PC-9 (cell line): Measurements from ENCODE around the gene IER2. TPM values are rescaled to one million over a fixed set of nuclear protein-coding genes. Genes with fewer than 3 reads are reported as not detected.

Experiments used
- BruUV-seq: library from RNA; stranded (reverse); fragments of 400-500 nt; replicated peaks from 2 replicates; lab custom pipeline; 2021; lab: Mats Ljungman, UMichigan
- CTCF ChIA-PET: fragments of 300-600 bp; sonication (Branson Sonifier 250); formaldehyde crosslinking; loops from one replicate; lab custom pipeline; 2022; ENCODE audit warnings: antibody characterized with exemption; lab: Charles Lee
- POLR2A ChIA-PET: fragments of 300-600 bp; sonication (Branson Sonifier 250); formaldehyde crosslinking; loops from one replicate; lab custom pipeline; 2022; ENCODE audit warnings: antibody characterized with exemption; ENCODE audit not compliant: unreplicated experiment; lab: Charles Lee
- DNase-seq, 2 experiments: peaks; one replicate each; pipeline versions ENCODE4 v3.0.0 to v3.0.0-alpha.2; 2015 to 2022; ENCODE audit warnings: mixed read lengths in 1 of 2
- H2AFZ ChIP-seq: fragments of 200-600 bp; sonication (generic); 2 replicates; pipeline ENCODE4 v1.8.1; 2017; ENCODE audit warnings: antibody characterized with exemption
- H3F3A ChIP-seq: fragments of 200-600 bp; sonication (generic); 2 replicates; pipeline ENCODE4 v1.8.1; 2017; ENCODE audit warnings: antibody characterized with exemption, mild to moderate bottlenecking, low read depth; ENCODE audit not compliant: insufficient read depth
- H3K27ac ChIP-seq: fragments of 200-600 bp; sonication (generic); 2 replicates; pipeline ENCODE4 v1.6.1; 2016; ENCODE audit warnings: mixed run types
- H3K27me3 ChIP-seq: fragments of 200-600 bp; sonication (generic); 2 replicates; pipeline ENCODE4 v1.6.1; 2016; ENCODE audit warnings: low read depth, mixed run types; ENCODE audit not compliant: insufficient read depth
- H3K36me3 ChIP-seq: fragments of 200-600 bp; sonication (generic); 2 replicates; pipeline ENCODE4 v1.6.1; 2016; ENCODE audit warnings: low read depth, mixed run types
- H3K4me1 ChIP-seq: fragments of 200-600 bp; sonication (generic); replicated peaks from 2 replicates; pipeline ENCODE4 v1.6.1; 2016; ENCODE audit warnings: mixed run types; ENCODE audit not compliant: insufficient read depth
- H3K4me2 ChIP-seq: fragments of 200-600 bp; sonication (generic); 2 replicates; pipeline ENCODE4 v1.6.1; 2017; ENCODE audit warnings: mixed run types
- H3K4me3 ChIP-seq: fragments of 200-600 bp; sonication (generic); 2 replicates; pipeline ENCODE4 v1.6.1; 2016; ENCODE audit warnings: mixed run types
- H3K79me2 ChIP-seq: fragments of 200-600 bp; sonication (generic); 2 replicates; pipeline ENCODE4 v1.6.1; 2017; ENCODE audit warnings: low read depth, mixed run types
- H3K9me2 ChIP-seq: fragments of 200-600 bp; sonication (generic); 2 replicates; pipeline ENCODE4 v1.8.1; 2017; ENCODE audit warnings: mild to moderate bottlenecking; ENCODE audit not compliant: insufficient read depth
- H3K9me3 ChIP-seq: fragments of 200-600 bp; sonication (generic); 2 replicates; pipeline ENCODE4 v1.8.1; 2016; ENCODE audit warnings: low read depth; ENCODE audit not compliant: insufficient read depth
- H4K20me1 ChIP-seq: fragments of 200-600 bp; sonication (generic); 2 replicates; pipeline ENCODE4 v1.8.1; 2017; ENCODE audit not compliant: insufficient read depth
- CTCF ChIP-seq: fragments of 200-600 bp; sonication (generic); conservative IDR thresholded peaks from 2 replicates; pipeline ENCODE4 v1.6.1; 2017; ENCODE audit warnings: mixed run types, antibody characterized with exemption, mild to moderate bottlenecking, moderate library complexity
- EZH2 ChIP-seq: fragments of 200-600 bp; sonication (generic); IDR thresholded peaks from 2 replicates; pipeline ENCODE4 v1.8.0; 2017; ENCODE audit warnings: antibody characterized with exemption, low read depth
- intact Hi-C: fragments of 100-400 bp; cut with micrococcal nuclease; formaldehyde crosslinking; loops from one replicate; pipeline ENCODE4 v1.10.0; 2022; ENCODE audit not compliant: unreplicated experiment
- total RNA-seq: library from RNA; stranded (reverse); gene quantifications from 2 replicates; pipeline ENCODE4 v1.2.3, GENCODE V29; 2021

Gene IER2
- total RNA-seq, 1 experiment from 2014 or later = 72.7 TPM

DNA sequence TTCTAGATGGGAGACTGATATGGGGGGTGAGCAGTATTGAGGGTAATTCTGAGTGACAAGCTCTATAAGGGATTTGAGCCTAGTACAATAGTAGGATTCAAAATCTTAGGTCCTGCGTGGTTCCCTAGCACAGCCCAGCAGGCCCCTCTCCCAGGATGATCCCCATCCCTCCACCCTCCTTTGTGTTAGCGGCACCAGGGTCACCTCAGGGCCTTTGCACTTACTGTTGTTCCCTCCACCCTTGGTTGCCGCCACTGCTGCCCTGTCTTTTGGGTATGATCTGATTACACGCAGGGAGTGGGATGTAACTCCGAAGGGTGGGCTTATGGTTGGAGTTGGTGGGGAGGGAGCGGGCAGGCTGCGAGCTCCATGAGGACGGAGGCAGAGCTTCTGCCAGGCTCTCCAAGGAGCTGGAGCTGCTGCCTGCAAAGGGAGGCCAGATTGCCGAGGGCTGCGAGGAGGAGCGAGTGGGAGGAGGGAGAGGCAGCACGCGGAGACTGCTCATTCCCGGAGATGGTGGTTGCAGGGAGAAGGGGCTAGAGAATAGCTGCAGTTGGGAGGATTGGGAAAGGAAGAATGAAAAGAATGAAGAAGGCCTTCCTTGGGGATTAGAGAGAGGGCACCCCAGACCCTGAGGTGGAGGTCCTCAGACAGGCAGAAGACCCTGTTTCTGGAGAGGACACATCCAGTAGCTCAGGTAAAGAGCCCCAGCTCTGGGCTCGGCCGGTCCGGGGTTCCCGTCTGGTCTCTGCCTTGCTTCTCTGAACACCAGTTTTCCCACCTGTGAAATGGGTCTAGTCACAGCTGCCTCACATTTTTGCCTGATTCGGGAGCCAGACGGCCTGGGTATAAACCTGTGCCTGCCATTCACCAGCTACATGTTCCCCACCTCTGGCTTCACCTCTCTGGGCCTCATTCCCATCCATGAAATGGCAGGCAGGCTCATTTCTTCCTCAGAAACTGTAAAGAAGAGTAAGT is 26.9 kb upstream of the IER2 start:
- H3K27ac ChIP-seq = no peak overlapping the region
- TF ChIP-seq EZH2 (no peak), CTCF (no peak)
- no peak overlapping the region for H3K4me3 ChIP-seq
- no peaks in the 10 kb centered on the region for H3K27me3 ChIP-seq
- ChIA-PET CTCF (no interaction called here), POLR2A (no interaction called here)
- peaks cover 27% of the 10 kb centered on the region for H3K36me3 ChIP-seq
- H3K9me3 ChIP-seq = no peaks in the 10 kb centered on the region
- H3K4me2 ChIP-seq = no peak overlapping the region
- peaks cover 12% of the 10 kb centered on the region; the same call in 1 of the 2 replicates for H3F3A ChIP-seq
- H3K79me2 ChIP-seq = peaks cover 98% of the 10 kb centered on the region
- BruUV-seq = no TSS peak
- H4K20me1 ChIP-seq = peaks cover 94% of the 10 kb centered on the region
- H2AFZ ChIP-seq = no peak overlapping the region
- intact Hi-C loops = no loop called here
- H3K9me2 ChIP-seq = no peaks in the 10 kb centered on the region
- DNase-seq = no peak
- peaks cover 16% of the 10 kb centered on the region for H3K4me1 ChIP-seq

DNA sequence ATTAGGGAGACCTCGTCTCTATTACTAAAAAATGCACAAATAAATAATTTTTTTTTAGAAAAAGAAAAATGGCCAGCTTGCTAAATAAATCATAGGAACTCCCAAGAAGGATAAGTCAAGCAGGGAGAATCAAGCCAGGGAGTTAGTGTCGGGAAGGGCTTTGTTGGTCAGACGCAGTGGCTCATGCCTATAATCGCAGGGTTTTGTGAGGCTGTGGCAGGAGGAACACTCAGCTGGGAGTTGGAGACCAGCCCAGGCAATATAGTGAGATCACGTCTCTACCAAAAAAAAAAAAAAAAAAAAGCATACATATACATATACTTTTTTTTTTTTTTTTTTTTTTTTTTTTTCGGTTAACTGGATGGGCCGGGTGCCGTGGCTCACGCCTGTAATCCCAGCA is 23.2 kb upstream of the IER2 start:
- H3K9me3 ChIP-seq = no peaks in the 10 kb centered on the region
- peaks cover 98% of the 10 kb centered on the region for H3K79me2 ChIP-seq
- H3K27me3 ChIP-seq = no peaks in the 10 kb centered on the region
- H3K4me3 ChIP-seq = no peak overlapping the region
- POLR2A ChIA-PET = interaction anchor here (0.7 kb wide), 1 partner anchor 237 kb away, joined by 15 read pairs; no protein-coding TSS in a partner anchor
- BruUV-seq = no TSS peak
- H3K4me1 ChIP-seq = peaks cover 2% of the 10 kb centered on the region
- H3K27ac ChIP-seq = no peak overlapping the region
- no peak overlapping the region for H2AFZ ChIP-seq
- CTCF ChIA-PET = no interaction called here
- no peaks in the 10 kb centered on the region for H3K9me2 ChIP-seq
- peaks cover 36% of the 10 kb centered on the region; the same call in 1 of the 2 replicates for H3F3A ChIP-seq
- H3K4me2 ChIP-seq = no peak overlapping the region
- H3K36me3 ChIP-seq = peaks cover 20% of the 10 kb centered on the region
- TF ChIP-seq EZH2 = no peak
- no peak for TF ChIP-seq CTCF
- peaks cover 100% of the 10 kb centered on the region for H4K20me1 ChIP-seq
- no peak for DNase-seq
- intact Hi-C loops = no loop called here

- no peak overlapping the region for H3K4me3 ChIP-seq
- H3K27me3 ChIP-seq = no peaks in the 10 kb centered on the region
- peaks cover 46% of the 10 kb centered on the region; the same call in 1 of the 2 replicates for H3F3A ChIP-seq
- H4K20me1 ChIP-seq = peaks cover 100% of the 10 kb centered on the region
- no peaks in the 10 kb centered on the region for H3K9me2 ChIP-seq
- POLR2A ChIA-PET = no interaction called here
- no peak overlapping the region for H3K4me2 ChIP-seq
- intact Hi-C loops = no loop called here
- peaks cover 20% of the 10 kb centered on the region for H3K36me3 ChIP-seq
- no peak overlapping the region for H3K27ac ChIP-seq
- CTCF ChIA-PET = no interaction called here
- BruUV-seq = no TSS peak
- peaks cover 10% of the 10 kb centered on the region for H3K4me1 ChIP-seq
- H3K79me2 ChIP-seq = peaks cover 98% of the 10 kb centered on the region
- DNase-seq = no peak
- no peaks in the 10 kb centered on the region for H3K9me3 ChIP-seq
- TF ChIP-seq CTCF (no peak), EZH2 (no peak)
- no peak overlapping the region for H2AFZ ChIP-seq
Observed at GRCh38 chr19:13127811-13128575, 22.2 kb upstream of the IER2 start.
